NOMO-1 treated with dmso at 0.1 percent for 144 hours (cell line): Measurements from ENCODE around the gene FIBCD1.
"Not testable (repeated sequence)": the region's sequence is repeated elsewhere in the genome, so short reads cannot be mapped to it uniquely, and the experiment has no call there.

Experiments
- DNase-seq: peaks from one replicate; lab custom pipeline; 2025; ENCODE audit not compliant: unreplicated experiment; lab: John Stamatoyannopoulos, UW

The FIBCD1 gene

GRCh38 chr9:130910670-130911069 is 28.4 kb downstream of the FIBCD1 start:
- not testable (repeated sequence) for DNase-seq

GRCh38 chr9:130910041-130910440 is 29.0 kb downstream of the FIBCD1 start:
- DNase-seq: not testable (repeated sequence)

GRCh38 chr9:130908878-130909355 is 30.1 kb downstream of the FIBCD1 start:
- no peak for DNase-seq

GRCh38 chr9:130908146-130908877 is 30.7 kb downstream of the FIBCD1 start:
- no peak for DNase-seq

GRCh38 chr9:130906735-130907416 is 32.2 kb downstream of the FIBCD1 start:
- no peak for DNase-seq

GRCh38 chr9:130905902-130906734 is 32.9 kb downstream of the FIBCD1 start:
- no peak for DNase-seq

- no peak for DNase-seq
These were observed 33.7 kb downstream of the FIBCD1 start for GRCh38 chr9:130905125-130905901.

- DNase-seq: no peak
These were observed 34.7 kb downstream of the FIBCD1 start for GRCh38 chr9:130904070-130905044.

- DNase-seq: no peak
These were observed 35.6 kb downstream of the FIBCD1 start for GRCh38 chr9:130903194-130904069.

GRCh38 chr9:130902204-130903185 is 36.6 kb downstream of the FIBCD1 start:
- DNase-seq: no peak

GRCh38 chr9:130901498-130902203 is 37.4 kb downstream of the FIBCD1 start:
- no peak for DNase-seq

GRCh38 chr9:130900701-130901497 is 38.1 kb downstream of the FIBCD1 start:
- DNase-seq: no peak

GRCh38 chr9:130899051-130899748 is 39.8 kb downstream of the FIBCD1 start:
- DNase-seq: no peak

- no peak for DNase-seq
These were observed 40.5 kb downstream of the FIBCD1 start for GRCh38 chr9:130898552-130898852.

GRCh38 chr9:130897848-130898551 is 41.0 kb downstream of the FIBCD1 start:
- DNase-seq: no peak
